ENCODE results near the gene C16orf78. TPM values are rescaled to one million over a fixed set of nuclear protein-coding genes. Genes with fewer than 3 reads are reported as not detected.

C16orf78 gene
- total RNA-seq, 1 donor from 2014 or later: not detected

DNA sequence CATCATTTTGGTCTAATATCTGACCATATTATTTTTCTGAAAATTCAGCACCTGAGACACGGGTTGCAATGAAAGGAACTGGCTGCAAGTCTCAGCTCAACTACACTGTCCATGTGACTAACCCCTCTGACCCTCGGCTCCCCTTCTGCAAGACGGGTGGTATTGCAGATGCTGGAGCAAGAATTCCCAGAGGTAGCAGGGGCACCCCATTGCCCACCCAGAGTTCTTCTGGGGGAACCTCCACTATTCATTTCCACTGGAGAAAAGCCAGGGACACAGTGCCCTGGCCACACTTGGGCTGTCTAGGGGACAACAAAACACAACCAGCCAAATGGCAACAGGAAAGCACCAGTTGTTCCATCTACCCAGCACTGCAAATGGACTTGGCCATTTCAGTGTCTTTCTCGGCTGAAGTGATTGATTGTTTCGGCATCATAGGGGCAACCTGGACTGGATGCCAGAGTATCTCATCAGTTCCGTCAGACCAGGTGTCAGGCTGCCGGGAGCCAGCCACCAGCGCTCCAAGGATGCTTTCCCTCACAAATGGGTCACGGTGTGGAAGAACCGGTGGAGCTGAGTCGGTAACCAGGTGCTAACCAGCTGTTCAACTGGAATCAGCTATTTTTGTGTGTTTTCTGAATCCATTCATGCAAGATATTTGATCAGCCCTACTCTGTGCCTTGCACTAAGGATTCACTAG is 58.1 kb downstream of the C16orf78 start:
- no peak for DNase-seq

GRCh38 chr16:49434733-49435132 is 61.1 kb downstream of the C16orf78 start:
- DNase-seq: no peak

GRCh38 chr16:49436181-49436580 is 62.6 kb downstream of the C16orf78 start:
- DNase-seq: no peak

DNA sequence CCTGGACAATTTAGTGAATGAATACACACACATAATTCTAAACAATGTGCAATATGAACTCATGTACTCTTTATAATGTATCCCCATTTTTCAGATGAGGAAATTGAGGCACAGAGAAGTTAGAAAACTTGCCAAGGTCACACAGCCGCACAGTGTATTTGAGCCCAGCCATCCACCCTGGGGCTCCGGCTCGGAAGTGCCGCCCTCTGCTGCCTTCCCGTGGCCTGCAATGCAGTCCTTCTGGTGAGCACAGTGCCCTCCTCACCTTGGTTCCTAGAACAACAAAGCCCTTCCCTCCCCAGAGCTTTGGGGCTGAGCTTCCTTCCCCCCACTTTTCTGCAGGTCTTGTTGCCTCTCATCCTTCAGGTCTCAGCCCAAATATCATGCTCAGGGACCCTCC is 63.7 kb downstream of the C16orf78 start:
- no peak for DNase-seq

- DNase-seq: no peak
Observed at GRCh38 chr16:49439050-49439449, 65.4 kb downstream of the C16orf78 start.

GRCh38 chr16:49439676-49440075 is 66.1 kb downstream of the C16orf78 start:
- no peak for DNase-seq

GRCh38 chr16:49440156-49441065 is 66.8 kb downstream of the C16orf78 start:
- peak; percentile 57 for DNase-seq

GRCh38 chr16:49441366-49441780 is 67.8 kb downstream of the C16orf78 start:
- peak; percentile 80 for DNase-seq

- DNase-seq: no peak
Observed at GRCh38 chr16:49442805-49443204, 69.2 kb downstream of the C16orf78 start.

GRCh38 chr16:49443576-49443975 is 70.0 kb downstream of the C16orf78 start:
- DNase-seq: no peak

DNA sequence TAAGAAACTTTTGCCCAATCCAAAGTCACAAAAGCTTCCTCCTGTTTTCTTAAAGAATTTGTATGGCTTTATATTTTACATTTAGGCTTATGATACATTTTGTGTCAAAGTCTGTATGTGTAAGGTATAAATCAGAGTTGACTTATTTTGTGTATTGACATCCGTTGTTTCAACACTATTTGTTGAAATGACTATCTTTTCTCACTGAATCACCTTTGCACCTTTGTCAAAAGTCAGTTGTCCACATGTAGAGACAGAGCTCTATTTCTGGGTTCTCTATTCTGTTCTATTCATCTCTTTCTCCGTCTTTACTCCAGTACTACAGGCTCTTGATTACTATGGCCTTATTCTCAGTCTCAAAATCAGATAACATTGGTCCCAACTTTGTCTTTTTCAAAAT is 73.2 kb downstream of the C16orf78 start:
- DNase-seq: no peak

Other genes with a start within 250 kb of the C16orf78 start
- 6.1 TPM for gene CBLN1, start 92.0 kb upstream of the C16orf78 start, total RNA-seq

All from tongue (tissue), 2 donors.